Loucy (cell line): ENCODE data around the gene CUX1.

Experiments used
- H2AFZ ChIP-seq: fragments of 200-600 bp; sonication (generic); 2 replicates; pipeline ENCODE4 v1.6.0; 2016; ENCODE audit warnings: antibody characterized with exemption, mild to moderate bottlenecking, low read length, moderate library complexity
- H3F3A ChIP-seq: fragments of 200-600 bp; 2 replicates; pipeline ENCODE4 v1.6.0; 2016; ENCODE audit warnings: antibody characterized with exemption, low read depth, mild to moderate bottlenecking
- H3K27me3 ChIP-seq: fragments of 200-600 bp; sonication (generic); 2 replicates; pipeline ENCODE4 v1.6.1; 2014; ENCODE audit warnings: low read length, mild to moderate bottlenecking; ENCODE audit not compliant: insufficient read depth, poor library complexity, severe bottlenecking
- H3K36me3 ChIP-seq: fragments of 200-600 bp; sonication (generic); 2 replicates; pipeline ENCODE4 v1.6.1; 2016; ENCODE audit warnings: low read length; ENCODE audit not compliant: insufficient read depth
- H3K4me1 ChIP-seq: fragments of 200-600 bp; sonication (generic); 2 replicates; pipeline ENCODE4 v1.5.1; 2014; ENCODE audit warnings: low read length, mild to moderate bottlenecking; ENCODE audit not compliant: insufficient read depth, poor library complexity, severe bottlenecking
- H3K4me2 ChIP-seq: fragments of 200-600 bp; sonication (generic); 2 replicates; pipeline ENCODE4 v1.6.0; 2014; ENCODE audit warnings: antibody characterized with exemption, low read length, low read depth, mild to moderate bottlenecking; ENCODE audit not compliant: poor library complexity, severe bottlenecking
- H3K4me3 ChIP-seq: fragments of 200-600 bp; sonication (generic); 2 replicates; pipeline ENCODE4 v1.5.1; 2014; ENCODE audit warnings: low read length, mild to moderate bottlenecking, mixed read lengths; ENCODE audit not compliant: poor library complexity, severe bottlenecking
- H3K79me2 ChIP-seq: fragments of 200-600 bp; sonication (generic); 2 replicates; pipeline ENCODE4 v1.6.1; 2014; ENCODE audit warnings: low read length; ENCODE audit not compliant: insufficient read depth
- H3K9ac ChIP-seq: fragments of 200-600 bp; sonication (generic); 2 replicates; pipeline ENCODE4 v1.6.0; 2014; ENCODE audit warnings: mild to moderate bottlenecking, low read depth, low read length, moderate library complexity; ENCODE audit not compliant: poor library complexity, severe bottlenecking
- H3K9me2 ChIP-seq: fragments of 200-600 bp; sonication (generic); replicated peaks from 2 replicates; pipeline ENCODE4 v1.6.1; 2016; ENCODE audit warnings: low read depth, low read length, mixed read lengths
- H3K9me3 ChIP-seq: fragments of 200-600 bp; sonication (generic); 2 replicates; pipeline ENCODE4 v1.6.1; 2014; ENCODE audit warnings: mild to moderate bottlenecking, antibody characterized with exemption, low read length, low read depth; ENCODE audit not compliant: insufficient read depth
- H4K20me1 ChIP-seq: fragments of 200-600 bp; sonication (generic); 2 replicates; pipeline ENCODE4 v1.6.0; 2014; ENCODE audit warnings: antibody characterized with exemption, low read length, mild to moderate bottlenecking; ENCODE audit not compliant: insufficient read depth, poor library complexity, severe bottlenecking
- CTCF ChIP-seq: fragments of 200-600 bp; sonication (generic); conservative IDR thresholded peaks from 2 replicates; pipeline ENCODE4 v1.5.1; 2014; ENCODE audit warnings: mild to moderate bottlenecking, antibody characterized with exemption, low read length
- EZH2phosphoT487 ChIP-seq: fragments of 200-600 bp; IDR thresholded peaks from 2 replicates; pipeline ENCODE4 v1.6.1; 2018; ENCODE audit warnings: antibody characterized with exemption, mild to moderate bottlenecking, moderate library complexity, borderline replicate concordance

Gene CUX1

GRCh38 chr7:102216573-102217314 is 399.3 kb downstream of the CUX1 start:
- no peak overlapping the region for H3K4me3 ChIP-seq
- no peaks in the 10 kb centered on the region for H4K20me1 ChIP-seq
- H3K36me3 ChIP-seq, result peaks cover 60% of the 10 kb centered on the region; the same call in 1 of the 2 replicates
- H3K9ac ChIP-seq, result no peak overlapping the region
- TF ChIP-seq EZH2phosphoT487 (no peak), CTCF (no peak)
- H3K4me1 ChIP-seq, result no peaks in the 10 kb centered on the region
- H3K4me2 ChIP-seq, result no peak overlapping the region
- H3K27me3 ChIP-seq, result no peaks in the 10 kb centered on the region
- no peaks in the 10 kb centered on the region for H3F3A ChIP-seq
- H2AFZ ChIP-seq, result no peak overlapping the region
- H3K9me2 ChIP-seq, result no peaks in the 10 kb centered on the region
- H3K79me2 ChIP-seq, result no peaks in the 10 kb centered on the region
- no peaks in the 10 kb centered on the region for H3K9me3 ChIP-seq

GRCh38 chr7:102220229-102220850 is 402.9 kb downstream of the CUX1 start:
- Histone ChIP-seq H3K36me3 (peaks cover 39% of the 10 kb centered on the region; the same call in 1 of the 2 replicates), H3K4me3 (no peak overlapping the region), H3K9me3 (no peaks in the 10 kb centered on the region), H3K4me1 (no peaks in the 10 kb centered on the region), H3F3A (no peaks in the 10 kb centered on the region), H3K9ac (no peak overlapping the region), H3K79me2 (no peaks in the 10 kb centered on the region), H3K4me2 (no peak overlapping the region), H3K27me3 (no peaks in the 10 kb centered on the region), H4K20me1 (no peaks in the 10 kb centered on the region), H3K9me2 (no peaks in the 10 kb centered on the region), H2AFZ (no peak overlapping the region)
- no peak for TF ChIP-seq CTCF
- no peak for TF ChIP-seq EZH2phosphoT487

DNA sequence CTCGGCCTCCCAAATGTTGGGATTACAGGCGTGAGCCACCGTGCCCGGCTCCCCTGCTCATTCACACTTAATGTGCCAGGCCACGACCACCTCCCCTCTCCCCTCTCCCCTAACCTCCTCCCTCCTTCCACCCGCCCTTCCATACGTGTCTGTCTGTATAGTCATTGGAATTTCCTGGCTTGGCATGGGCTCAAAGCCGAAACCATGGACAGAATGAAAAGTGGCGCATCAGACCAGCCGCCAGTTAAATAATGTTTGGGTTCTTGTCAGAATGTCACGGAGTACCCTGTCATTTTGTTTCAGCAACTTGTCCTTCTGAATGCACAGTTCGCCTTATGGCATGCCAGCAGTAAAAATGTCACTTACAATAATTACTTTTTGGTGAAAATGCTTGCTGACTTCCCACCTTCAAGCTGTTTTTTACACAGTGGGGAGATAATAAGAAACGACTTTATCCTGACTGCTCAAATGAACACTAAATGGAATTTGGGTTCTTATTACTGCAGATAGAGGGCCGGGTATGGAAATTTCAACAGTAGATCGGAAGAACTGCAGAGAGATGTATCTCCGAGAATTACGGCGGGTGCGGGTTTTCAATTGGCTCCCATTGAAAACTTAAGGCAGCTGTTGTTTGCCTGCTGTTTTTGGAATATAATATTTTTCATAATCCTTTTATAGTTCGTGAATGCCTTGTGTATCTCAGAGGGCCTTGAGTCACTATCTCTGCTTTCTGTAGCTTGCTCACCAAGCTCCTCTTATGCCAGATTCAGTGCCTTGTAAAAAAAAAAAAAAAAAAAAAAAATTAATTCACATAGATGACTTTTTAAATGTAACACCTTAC is 403.8 kb downstream of the CUX1 start:
- Histone ChIP-seq H3K4me1 (no peaks in the 10 kb centered on the region), H3F3A (no peaks in the 10 kb centered on the region), H3K9me3 (no peaks in the 10 kb centered on the region), H4K20me1 (no peaks in the 10 kb centered on the region), H3K9ac (no peak overlapping the region), H2AFZ (no peak overlapping the region), H3K4me3 (no peak overlapping the region), H3K79me2 (no peaks in the 10 kb centered on the region), H3K4me2 (no peak overlapping the region), H3K27me3 (no peaks in the 10 kb centered on the region), H3K36me3 (peaks cover 32% of the 10 kb centered on the region; the same call in 1 of the 2 replicates), H3K9me2 (no peaks in the 10 kb centered on the region)
- TF ChIP-seq EZH2phosphoT487, result no peak
